ENCODE measurements around the gene CACNG6.

The CACNG6 gene

GRCh38 chr19:53999694-54000093, 8.3 kb downstream of the CACNG6 start:
- H3K4me3 Mint-ChIP-seq, result no peak overlapping the region
- peaks cover 58 to 59% of the 10 kb centered on the region in 2 donors for H3K27me3 Mint-ChIP-seq
- H3K27ac Mint-ChIP-seq, result no peak overlapping the region
- no peak for DNase-seq
- H3K9me3 Mint-ChIP-seq, result peaks cover 0 to 5% of the 10 kb centered on the region in 2 donors
- H3K4me1 Mint-ChIP-seq, result peaks cover 0 to 2% of the 10 kb centered on the region in 2 donors
- ATAC-seq (replicated peaks), result no peak
- no peaks in the 10 kb centered on the region for H3K36me3 Mint-ChIP-seq

GRCh38 chr19:54001496-54001895, 10.1 kb downstream of the CACNG6 start:
- Mint-ChIP-seq H3K27me3 (peaks cover 40 to 42% of the 10 kb centered on the region in 2 donors), H3K4me3 (no peak overlapping the region), H3K9me3 (peaks cover 0 to 5% of the 10 kb centered on the region in 2 donors), H3K36me3 (no peaks in the 10 kb centered on the region), H3K4me1 (no peaks in the 10 kb centered on the region), H3K27ac (no peak overlapping the region)
- DNase-seq (no peak), ATAC-seq (replicated peaks) (no peak)

- Mint-ChIP-seq H3K36me3 (no peaks in the 10 kb centered on the region), H3K9me3 (peaks cover 1 to 5% of the 10 kb centered on the region in 2 donors), H3K27me3 (peaks cover 44 to 46% of the 10 kb centered on the region in 2 donors), H3K4me3 (no peak overlapping the region), H3K4me1 (no peaks in the 10 kb centered on the region), H3K27ac (no peak overlapping the region)
- no peak for DNase-seq
- ATAC-seq (replicated peaks), result no peak
Measured at GRCh38 chr19:54002495-54003315, 11.3 kb downstream of the CACNG6 start.

- H3K27me3 Mint-ChIP-seq, result peaks cover 46 to 54% of the 10 kb centered on the region in 2 donors
Measured at GRCh38 chr19:54009440-54009839, 18.0 kb downstream of the CACNG6 start.

GRCh38 chr19:54010474-54010873, 19.0 kb downstream of the CACNG6 start:
- no peak for ATAC-seq (replicated peaks)
- Mint-ChIP-seq H3K4me1 (peaks cover 0 to 4% of the 10 kb centered on the region in 2 donors), H3K27me3 (peaks cover 43 to 61% of the 10 kb centered on the region in 2 donors), H3K36me3 (peaks cover 0 to 3% of the 10 kb centered on the region in 2 donors), H3K9me3 (peaks cover 0 to 3% of the 10 kb centered on the region in 2 donors), H3K4me3 (no peak overlapping the region), H3K27ac (no peak overlapping the region)
- DNase-seq, result no peak

More at GRCh38 chr19:54009440-54009839, 18.0 kb downstream of the CACNG6 start:
- Mint-ChIP-seq H3K4me1 (no peaks in the 10 kb centered on the region), H3K9me3 (peaks cover 0 to 3% of the 10 kb centered on the region in 2 donors), H3K36me3 (peaks cover 0 to 1% of the 10 kb centered on the region in 2 donors), H3K27ac (no peak overlapping the region), H3K4me3 (no peak overlapping the region)
- ATAC-seq (replicated peaks) (no peak), DNase-seq (no peak)

- DNase-seq, result no peak
- no peak overlapping the region for H3K27ac Mint-ChIP-seq
- peaks cover 0 to 4% of the 10 kb centered on the region in 2 donors for H3K4me1 Mint-ChIP-seq
- peaks cover 43 to 67% of the 10 kb centered on the region in 2 donors for H3K27me3 Mint-ChIP-seq
- peaks cover 0 to 3% of the 10 kb centered on the region in 2 donors for H3K36me3 Mint-ChIP-seq
- H3K9me3 Mint-ChIP-seq, result peaks cover 0 to 3% of the 10 kb centered on the region in 2 donors
- ATAC-seq (replicated peaks), result no peak
- H3K4me3 Mint-ChIP-seq, result no peak overlapping the region
Measured at GRCh38 chr19:54011507-54012211, 20.2 kb downstream of the CACNG6 start.

GRCh38 chr19:54013866-54014265, 22.4 kb downstream of the CACNG6 start:
- Mint-ChIP-seq H3K9me3 (peaks cover 0 to 1% of the 10 kb centered on the region in 2 donors), H3K27ac (no peak overlapping the region), H3K4me3 (no peak overlapping the region), H3K36me3 (peaks cover 0 to 3% of the 10 kb centered on the region in 2 donors), H3K27me3 (peaks cover 34 to 54% of the 10 kb centered on the region in 2 donors), H3K4me1 (peaks cover 0 to 4% of the 10 kb centered on the region in 2 donors)
- no peak for ATAC-seq (replicated peaks)
- DNase-seq, result no peak

GRCh38 chr19:54014920-54015560, 23.6 kb downstream of the CACNG6 start:
- no peak for ATAC-seq (replicated peaks)
- Mint-ChIP-seq H3K27ac (no peak overlapping the region), H3K9me3 (peaks cover 0 to 1% of the 10 kb centered on the region in 2 donors), H3K4me3 (no peak overlapping the region), H3K36me3 (peaks cover 0 to 3% of the 10 kb centered on the region in 2 donors), H3K4me1 (peaks cover 0 to 4% of the 10 kb centered on the region in 2 donors), H3K27me3 (peaks cover 34 to 53% of the 10 kb centered on the region in 2 donors)
- DNase-seq, result no peak

- ATAC-seq (replicated peaks) (no peak), DNase-seq (no peak)
- H3K36me3 Mint-ChIP-seq, result peaks cover 0 to 3% of the 10 kb centered on the region in 2 donors
- peaks cover 34 to 49% of the 10 kb centered on the region in 2 donors for H3K27me3 Mint-ChIP-seq
- H3K27ac Mint-ChIP-seq, result no peak overlapping the region
- no peak overlapping the region for H3K4me3 Mint-ChIP-seq
- peaks cover 0 to 4% of the 10 kb centered on the region in 2 donors for H3K4me1 Mint-ChIP-seq
- H3K9me3 Mint-ChIP-seq, result peaks cover 0 to 1% of the 10 kb centered on the region in 2 donors
Measured at GRCh38 chr19:54017261-54017660, 25.8 kb downstream of the CACNG6 start.

GRCh38 chr19:54021363-54021762, 29.9 kb downstream of the CACNG6 start:
- H3K4me1 Mint-ChIP-seq, result peaks cover 0 to 2% of the 10 kb centered on the region in 2 donors
- H3K4me3 Mint-ChIP-seq, result no peak overlapping the region
- H3K27ac Mint-ChIP-seq, result peak overlapping the region; percentile 4
- DNase-seq (no peak), ATAC-seq (replicated peaks) (no peak)
- H3K36me3 Mint-ChIP-seq, result no peaks in the 10 kb centered on the region
- H3K27me3 Mint-ChIP-seq, result peaks cover 35 to 36% of the 10 kb centered on the region in 2 donors
- no peaks in the 10 kb centered on the region for H3K9me3 Mint-ChIP-seq

- no peak for ATAC-seq (replicated peaks)
- peaks cover 0 to 2% of the 10 kb centered on the region in 2 donors for H3K4me1 Mint-ChIP-seq
- no peak overlapping the region for H3K4me3 Mint-ChIP-seq
- no peak overlapping the region for H3K27ac Mint-ChIP-seq
- DNase-seq, result no peak
- no peaks in the 10 kb centered on the region for H3K9me3 Mint-ChIP-seq
- H3K27me3 Mint-ChIP-seq, result peaks cover 32 to 35% of the 10 kb centered on the region in 2 donors
- no peaks in the 10 kb centered on the region for H3K36me3 Mint-ChIP-seq
Measured at GRCh38 chr19:54021932-54022331, 30.5 kb downstream of the CACNG6 start.

GRCh38 chr19:54023191-54023590, 31.8 kb downstream of the CACNG6 start:
- Mint-ChIP-seq H3K27ac (no peak overlapping the region), H3K4me1 (peaks cover 0 to 2% of the 10 kb centered on the region in 2 donors), H3K27me3 (peaks cover 24 to 30% of the 10 kb centered on the region in 2 donors), H3K4me3 (no peak overlapping the region), H3K9me3 (no peaks in the 10 kb centered on the region), H3K36me3 (no peaks in the 10 kb centered on the region)
- no peak for ATAC-seq (replicated peaks)
- no peak for DNase-seq

GRCh38 chr19:54024660-54025059, 33.2 kb downstream of the CACNG6 start:
- no peaks in the 10 kb centered on the region for H3K36me3 Mint-ChIP-seq
- no peak overlapping the region for H3K27ac Mint-ChIP-seq
- peaks cover 0 to 2% of the 10 kb centered on the region in 2 donors for H3K4me1 Mint-ChIP-seq
- ATAC-seq (replicated peaks) (no peak), DNase-seq (no peak)
- H3K27me3 Mint-ChIP-seq, result peaks cover 29 to 30% of the 10 kb centered on the region in 2 donors
- no peaks in the 10 kb centered on the region for H3K9me3 Mint-ChIP-seq
- H3K4me3 Mint-ChIP-seq, result no peak overlapping the region

- no peaks in the 10 kb centered on the region for H3K36me3 Mint-ChIP-seq
- H3K4me1 Mint-ChIP-seq, result peaks cover 3 to 12% of the 10 kb centered on the region in 2 donors
- H3K27ac Mint-ChIP-seq, result no peak overlapping the region
- H3K4me3 Mint-ChIP-seq, result no peak overlapping the region
- H3K9me3 Mint-ChIP-seq, result no peaks in the 10 kb centered on the region
- no peak for DNase-seq
- ATAC-seq (replicated peaks), result no peak
- peaks cover 35 to 40% of the 10 kb centered on the region in 2 donors for H3K27me3 Mint-ChIP-seq
Measured at GRCh38 chr19:54026656-54027055, 35.2 kb downstream of the CACNG6 start.
